ENCODE measurements around the gene KANSL1L. TPM values are rescaled to one million over a fixed set of nuclear protein-coding genes. Genes with fewer than 3 reads are reported as not detected.
A peak's percentile ranks its signal among the peaks of the same experiment; 100 is the strongest.

KANSL1L gene
- total and polyA plus RNA-seq, 11 donors: 6.1 to 24.9 (median 18.0) TPM

GRCh38 chr2:210003359-210003758, 167.8 kb downstream of the KANSL1L start:
- peak overlapping the region in 3 of 12 donors; percentile 64 to 93 (median 86) for H3K27ac ChIP-seq
- peak overlapping the region; percentile 81 to 98 (median 92) for H3K4me3 ChIP-seq
- peaks cover 8 to 59% (median 31%) of the 10 kb centered on the region in 12 donors for H3K4me1 ChIP-seq
- 35 to 56% (median 41%) methylated on average over 2 of the region's 2 CpGs for WGBS, 4 donors
- ATAC-seq: no peak
- intact Hi-C loops (cut with DNase I): loop anchor here in 7 of 10 donors (2.0 to 5.0 kb wide), 4 partner anchors 167 to 174 kb away; partner anchors contain the start of gene KANSL1L (in 5 of the 7)
- no peaks in the 10 kb centered on the region for H3K9me3 ChIP-seq
- DNase-seq: no peak
- H3K27me3 ChIP-seq: no peaks in the 10 kb centered on the region
- TF ChIP-seq CTCF (IDR thresholded peaks at IDR 0.05): no peak
- no peak for TF ChIP-seq POLR2A (IDR thresholded peaks at IDR 0.05)
- peaks cover 0 to 11% (median 0%) of the 10 kb centered on the region in 9 donors for H3K36me3 ChIP-seq

- TF ChIP-seq POLR2A (IDR thresholded peaks at IDR 0.05) (peak in 1 of 2 donors; percentile 56), CTCF (IDR thresholded peaks at IDR 0.05) (no peak)
- peak; percentile 100 for ATAC-seq
- 0 to 1% (median 1%) methylated on average over 41 to 58 of the region's 58 CpGs for WGBS, 4 donors
- Histone ChIP-seq H3K27ac (peak within 1 kb of the TSS; percentile 35 to 93 (median 85)), H3K27me3 (no peaks in the 10 kb centered on the region), H3K4me1 (peaks cover 8 to 50% (median 31%) of the 10 kb centered on the region in 12 donors), H3K4me3 (peak within 1 kb of the TSS; percentile 81 to 98 (median 92)), H3K36me3 (peaks cover 0 to 9% (median 0%) of the 10 kb centered on the region in 9 donors), H3K9me3 (no peaks in the 10 kb centered on the region)
- DNase-seq: peak; percentile 96 to 98 (median 97)
- intact Hi-C loops (cut with DNase I): loop anchor here in 8 of 10 donors (1.0 to 5.0 kb wide), 5 partner anchors 168 to 175 kb away; partner anchors contain the start of gene KANSL1L (in 6 of the 8)
Observed at GRCh38 chr2:210002158-210003157, 168.8 kb downstream of the KANSL1L start, which contains the start of gene RPE. Gene RPE (plus strand): TSS chr2:210002638. CDS start chr2:210002662, 24 bp downstream.

GRCh38 chr2:210000464-210001324, 170.5 kb downstream of the KANSL1L start:
- H3K27ac ChIP-seq: no peak overlapping the region
- H3K9me3 ChIP-seq: no peaks in the 10 kb centered on the region
- H3K36me3 ChIP-seq: peaks cover 0 to 3% (median 0%) of the 10 kb centered on the region in 9 donors
- no peak for TF ChIP-seq CTCF (IDR thresholded peaks at IDR 0.05)
- TF ChIP-seq POLR2A (IDR thresholded peaks at IDR 0.05): no peak
- H3K27me3 ChIP-seq: no peaks in the 10 kb centered on the region
- ATAC-seq: no peak
- intact Hi-C loops (cut with DNase I): loop anchor here in 5 of 10 donors (5.0 kb wide), 2 partner anchors 172 to 177 kb away; partner anchors contain the start of gene KANSL1L (in 4 of the 5)
- DNase-seq: no peak
- no peak overlapping the region for H3K4me3 ChIP-seq
- 97 to 99% (median 98%) methylated on average over 10 to 32 of the region's 32 CpGs for WGBS, 4 donors
- H3K4me1 ChIP-seq: peaks cover 8 to 35% (median 26%) of the 10 kb centered on the region in 12 donors

Measured in heart left ventricle (tissue), 16 donors.